Panc1 (cell line): ENCODE results near the gene ATG2B. TPM values are rescaled to one million over a fixed set of nuclear protein-coding genes. Genes with fewer than 3 reads are reported as not detected.

ENCODE experiments used
- ATAC-seq: fragments of 200-7000 bp; cut with Tn5 transposase; 2 replicates; pipeline ENCODE4 v1.9.1; 2020; ENCODE audit warnings: mild to moderate bottlenecking, moderate library complexity
- BruUV-seq: library from RNA; stranded (reverse); fragments of 400-500 nt; replicated peaks from 2 replicates; lab custom pipeline; 2021; lab: Mats Ljungman, UMichigan
- CTCF ChIA-PET: fragments of 300-600 bp; sonication (Branson Sonifier 250); formaldehyde crosslinking; loops from one replicate; lab custom pipeline; 2022; ENCODE audit warnings: antibody characterized with exemption; lab: Charles Lee
- POLR2A ChIA-PET: fragments of 300-600 bp; sonication (Branson Sonifier 250); formaldehyde crosslinking; loops from one replicate; lab custom pipeline; 2022; ENCODE audit warnings: antibody characterized with exemption; lab: Charles Lee
- DNase-seq: peaks from one replicate; pipeline ENCODE4 v3.0.0-alpha.2; 2010; ENCODE audit warnings: low read depth, low spot score
- H3K27ac ChIP-seq: 2 replicates; pipeline ENCODE4 v1.5.1; 2011; ENCODE audit warnings: mild to moderate bottlenecking, low read length, inconsistent platforms
- H3K27me3 ChIP-seq: fragments of 200-500 bp; sonication (Bioruptor generic); 2 replicates; pipeline ENCODE4 v1.6.0; 2014; ENCODE audit warnings: low read length, inconsistent platforms; ENCODE audit not compliant: control insufficient read depth, insufficient read depth
- H3K36me3 ChIP-seq: fragments of 200-500 bp; sonication (Bioruptor generic); 2 replicates; pipeline ENCODE4 v1.5.1; 2014; ENCODE audit warnings: inconsistent platforms, mild to moderate bottlenecking, low read length, moderate library complexity; ENCODE audit not compliant: control insufficient read depth, insufficient read depth
- H3K4me1 ChIP-seq: 2 replicates; pipeline ENCODE4 v1.5.1; 2011; ENCODE audit warnings: inconsistent platforms, mild to moderate bottlenecking, low read length, moderate library complexity; ENCODE audit not compliant: control insufficient read depth, insufficient read depth
- H3K4me3 ChIP-seq, 2 experiments: 2 replicates each; pipeline ENCODE4 v1.5.1; 2011 to 2012; ENCODE audit warnings: low read depth in 2 of 2, low read length in 2 of 2, mild to moderate bottlenecking in 2 of 2, inconsistent platforms in 1 of 2, moderate library complexity in 1 of 2
- H3K9me3 ChIP-seq: fragments of 200-500 bp; sonication (Bioruptor generic); 2 replicates; pipeline ENCODE4 v1.5.1; 2014; ENCODE audit warnings: low read depth, mild to moderate bottlenecking, inconsistent platforms, low read length, moderate library complexity; ENCODE audit not compliant: control insufficient read depth, insufficient read depth
- POLR2AphosphoS5 ChIP-seq: IDR thresholded peaks from 2 replicates; pipeline ENCODE4 v1.6.1; 2012; ENCODE audit warnings: mild to moderate bottlenecking, low read depth, low read length, moderate library complexity
- REST ChIP-seq, 2 experiments: IDR thresholded peaks; 2 replicates each; pipeline ENCODE4 v1.6.1; 2011 to 2012; ENCODE audit warnings: low read depth in 2 of 2, control low read depth in 1 of 2, low read length in 1 of 2, mild to moderate bottlenecking in 1 of 2, moderate library complexity in 1 of 2; ENCODE audit not compliant: insufficient read depth in 1 of 2
- SIN3A ChIP-seq: IDR thresholded peaks from 2 replicates; pipeline ENCODE4 v1.6.1; 2012; ENCODE audit warnings: low read depth, mild to moderate bottlenecking, low read length, moderate library complexity, borderline replicate concordance; ENCODE audit not compliant: insufficient read depth
- TCF7L2 ChIP-seq: IDR thresholded peaks from 2 replicates; pipeline ENCODE4 v1.6.1; 2011; ENCODE audit warnings: mild to moderate bottlenecking, low read depth, low read length, inconsistent platforms
- in situ Hi-C: cut with HindIII; loops from 2 replicates; pipeline ENCODE4 v1.10.0; 2016; ENCODE audit warnings: low sequenced_read_pairs, low pct_unique_long_range_greater_than_20kb
- intact Hi-C: fragments of 100-400 bp; cut with micrococcal nuclease; formaldehyde crosslinking; loops from one replicate; pipeline ENCODE4 v1.10.0; 2022; ENCODE audit not compliant: unreplicated experiment
- total RNA-seq: library from RNA; stranded (reverse); gene quantifications from one replicate; pipeline ENCODE4 v1.2.1, GENCODE V29; 2021; ENCODE audit not compliant: unreplicated experiment
- TF ChIP-seq, protein P1 (sequence below): fragments of 450-650 bp; IDR thresholded peaks from 2 replicates; pipeline ENCODE4 v1.5.1; 2017; ENCODE audit warnings: mild to moderate bottlenecking

Gene ATG2B
- total RNA-seq, 1 experiment from 2014 or later: 2.6 TPM

GRCh38 chr14:96285667-96286066 lies 77.5 kb downstream of the ATG2B start:
- ChIA-PET CTCF (no interaction called here), POLR2A (no interaction called here)
- H3K27me3 ChIP-seq: no peaks in the 10 kb centered on the region
- H3K36me3 ChIP-seq: no peaks in the 10 kb centered on the region; the same call in none of the 2 replicates
- DNase-seq (no peak), ATAC-seq (no peak)
- H3K27ac ChIP-seq: no peak overlapping the region
- H3K9me3 ChIP-seq: no peaks in the 10 kb centered on the region
- no peaks in the 10 kb centered on the region for H3K4me1 ChIP-seq
- in situ Hi-C loops: no loop called here
- TF ChIP-seq POLR2AphosphoS5: no peak
- TF ChIP-seq REST (IDR thresholded peaks at IDR 0.05; ENCODE audit: insufficient read depth in 1 of 2, low read depth in 2 of 2, low read length in 1 of 2): no peak
- TF ChIP-seq, protein P1, sequence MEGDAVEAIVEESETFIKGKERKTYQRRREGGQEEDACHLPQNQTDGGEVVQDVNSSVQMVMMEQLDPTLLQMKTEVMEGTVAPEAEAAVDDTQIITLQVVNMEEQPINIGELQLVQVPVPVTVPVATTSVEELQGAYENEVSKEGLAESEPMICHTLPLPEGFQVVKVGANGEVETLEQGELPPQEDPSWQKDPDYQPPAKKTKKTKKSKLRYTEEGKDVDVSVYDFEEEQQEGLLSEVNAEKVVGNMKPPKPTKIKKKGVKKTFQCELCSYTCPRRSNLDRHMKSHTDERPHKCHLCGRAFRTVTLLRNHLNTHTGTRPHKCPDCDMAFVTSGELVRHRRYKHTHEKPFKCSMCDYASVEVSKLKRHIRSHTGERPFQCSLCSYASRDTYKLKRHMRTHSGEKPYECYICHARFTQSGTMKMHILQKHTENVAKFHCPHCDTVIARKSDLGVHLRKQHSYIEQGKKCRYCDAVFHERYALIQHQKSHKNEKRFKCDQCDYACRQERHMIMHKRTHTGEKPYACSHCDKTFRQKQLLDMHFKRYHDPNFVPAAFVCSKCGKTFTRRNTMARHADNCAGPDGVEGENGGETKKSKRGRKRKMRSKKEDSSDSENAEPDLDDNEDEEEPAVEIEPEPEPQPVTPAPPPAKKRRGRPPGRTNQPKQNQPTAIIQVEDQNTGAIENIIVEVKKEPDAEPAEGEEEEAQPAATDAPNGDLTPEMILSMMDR: no peak
- TF ChIP-seq SIN3A: no peak
- no peak for TF ChIP-seq TCF7L2
- H3K4me3 ChIP-seq: no peak overlapping the region
- no TSS peak for BruUV-seq
- intact Hi-C loops: no loop called here

- Histone ChIP-seq H3K27ac (no peak overlapping the region), H3K4me1 (no peaks in the 10 kb centered on the region), H3K9me3 (no peaks in the 10 kb centered on the region), H3K36me3 (no peaks in the 10 kb centered on the region; the same call in 1 of the 2 replicates), H3K4me3 (no peak overlapping the region), H3K27me3 (no peaks in the 10 kb centered on the region)
- intact Hi-C loops (loop anchor here (5.0 kb wide), 1 partner anchor 138 kb away; no protein-coding TSS in a partner anchor), in situ Hi-C loops (no loop called here)
- BruUV-seq: no TSS peak
- CTCF ChIA-PET: no interaction called here
- ATAC-seq: no peak
- TF ChIP-seq SIN3A: no peak
- no peak for TF ChIP-seq TCF7L2
- TF ChIP-seq POLR2AphosphoS5: no peak
- TF ChIP-seq, protein P1: no peak
- TF ChIP-seq REST (IDR thresholded peaks at IDR 0.05; ENCODE audit: insufficient read depth in 1 of 2, low read depth in 2 of 2, low read length in 1 of 2): no peak
- DNase-seq: no peak
- POLR2A ChIA-PET: no interaction called here
Observed at GRCh38 chr14:96284430-96284829, 78.7 kb downstream of the ATG2B start.
